Hepatocyte (in vitro differentiated cells): ENCODE results near the gene NUPR1. TPM values are rescaled to one million over a fixed set of nuclear protein-coding genes. Genes with fewer than 3 reads are reported as not detected.

Experiments
- DNase-seq: peaks from one replicate; pipeline ENCODE4 v3.0.0-alpha.2; 2016; ENCODE audit warnings: low spot score
- H2AFZ ChIP-seq: fragments of 200-600 bp; sonication (generic); 2 replicates; pipeline ENCODE4 v1.6.0; 2016; ENCODE audit warnings: antibody characterized with exemption, mild to moderate bottlenecking
- H3K27ac ChIP-seq: fragments of 200-600 bp; sonication (generic); 2 replicates; pipeline ENCODE4 v1.5.1; 2016; ENCODE audit warnings: mild to moderate bottlenecking
- H3K27me3 ChIP-seq: fragments of 200-600 bp; sonication (generic); 2 replicates; pipeline ENCODE4 v1.6.1; 2016
- H3K36me3 ChIP-seq: fragments of 200-600 bp; sonication (generic); replicated peaks from 2 replicates; pipeline ENCODE4 v1.5.1; 2016; ENCODE audit warnings: low read depth; ENCODE audit not compliant: insufficient read depth
- H3K4me1 ChIP-seq: fragments of 200-600 bp; sonication (generic); 2 replicates; pipeline ENCODE4 v1.5.1; 2016; ENCODE audit warnings: mild to moderate bottlenecking, moderate library complexity; ENCODE audit not compliant: insufficient read depth
- H3K4me2 ChIP-seq: fragments of 200-600 bp; sonication (generic); 2 replicates; pipeline ENCODE4 v1.6.0; 2016
- H3K4me3 ChIP-seq: fragments of 200-600 bp; sonication (generic); 2 replicates; pipeline ENCODE4 v1.5.1; 2016; ENCODE audit warnings: mild to moderate bottlenecking
- H3K79me2 ChIP-seq: fragments of 200-600 bp; sonication (generic); 2 replicates; pipeline ENCODE4 v1.6.0; 2017; ENCODE audit warnings: mild to moderate bottlenecking
- H3K9me2 ChIP-seq: fragments of 200-600 bp; sonication (generic); replicated peaks from 2 replicates; pipeline ENCODE4 v1.6.0; 2017; ENCODE audit warnings: mild to moderate bottlenecking; ENCODE audit not compliant: insufficient read depth
- H3K9me3 ChIP-seq: fragments of 200-600 bp; sonication (generic); 2 replicates; pipeline ENCODE4 v1.5.1; 2016; ENCODE audit warnings: low read depth, mild to moderate bottlenecking
- H4K20me1 ChIP-seq: fragments of 200-600 bp; sonication (generic); 2 replicates; pipeline ENCODE4 v1.6.0; 2016; ENCODE audit warnings: mild to moderate bottlenecking; ENCODE audit not compliant: insufficient read depth, poor library complexity, severe bottlenecking
- CTCF ChIP-seq: fragments of 200-600 bp; sonication (generic); IDR thresholded peaks from 2 replicates; pipeline ENCODE4 v1.5.1; 2016; ENCODE audit warnings: antibody characterized with exemption, mild to moderate bottlenecking; ENCODE audit not compliant: poor library complexity
- EZH2 ChIP-seq: fragments of 200-600 bp; sonication (generic); IDR thresholded peaks from 2 replicates; pipeline ENCODE4 v1.6.1; 2016; ENCODE audit warnings: antibody characterized with exemption, mild to moderate bottlenecking, borderline replicate concordance
- EZH2phosphoT487 ChIP-seq: fragments of 200-600 bp; sonication (generic); IDR thresholded peaks from one replicate; pipeline ENCODE4 v1.6.1; 2018; ENCODE audit warnings: antibody characterized with exemption, mild to moderate bottlenecking, low read depth, moderate library complexity; ENCODE audit not compliant: unreplicated experiment, severe bottlenecking
- WGBS: methylation state at CpG from one replicate; pipeline ENCODE4 v1.1.6; 2016; ENCODE audit warnings: low lambda C conversion rate; ENCODE audit errors: missing lambda C conversion rate; 5-methylcytosine and 5-hydroxymethylcytosine counted together
- polyA plus RNA-seq: library from polyadenylated mRNA; unstranded; fragments of >200 nt; fragmentation: Nextera tagmentation; extraction: Ambion mirVana; gene quantifications from 2 replicates; pipeline ENCODE4 v1.2.1, GENCODE V29; 2016
- total RNA-seq: library from RNA; depleted of rRNA; stranded (reverse); fragments of >200 nt; gene quantifications from 2 replicates; pipeline ENCODE4 v1.2.3, GENCODE V29; 2014

The NUPR1 gene
- total and polyA plus RNA-seq, 2 experiments from 2014 or later = 18.0 to 130 TPM

DNA sequence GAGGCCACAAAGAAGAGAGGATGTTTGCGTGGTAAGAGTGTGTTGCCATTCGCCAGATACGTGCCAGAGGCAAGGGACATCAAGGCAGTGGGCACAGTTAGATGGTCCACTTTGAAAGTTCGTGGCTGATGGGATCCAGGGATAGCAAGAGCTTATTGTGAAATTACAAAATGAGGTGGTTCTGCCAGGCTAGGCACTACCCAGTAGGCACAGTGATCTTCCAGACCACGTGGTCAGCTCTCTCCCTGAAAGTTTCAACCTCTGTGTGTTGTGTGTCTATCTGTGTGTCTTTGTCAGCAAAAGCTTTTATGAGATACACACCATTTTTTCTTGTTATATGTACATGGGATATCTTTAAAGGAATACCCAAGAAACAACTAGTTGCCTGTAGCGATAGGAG lies 24.4 kb upstream of the NUPR1 start:
- peaks cover 50% of the 10 kb centered on the region for H3K79me2 ChIP-seq
- no peak overlapping the region for H3K4me3 ChIP-seq
- peaks cover 12% of the 10 kb centered on the region for H3K4me1 ChIP-seq
- H3K27me3 ChIP-seq = no peaks in the 10 kb centered on the region
- no peaks in the 10 kb centered on the region for H3K9me3 ChIP-seq
- no peak for TF ChIP-seq EZH2phosphoT487
- no peak for TF ChIP-seq EZH2
- no peak overlapping the region for H3K4me2 ChIP-seq
- H4K20me1 ChIP-seq = no peaks in the 10 kb centered on the region
- no peaks in the 10 kb centered on the region for H3K36me3 ChIP-seq
- no peak for DNase-seq
- WGBS = 91% methylated on average over 6 of the region's 6 CpGs
- no peak overlapping the region for H2AFZ ChIP-seq
- no peak overlapping the region for H3K27ac ChIP-seq
- no peaks in the 10 kb centered on the region for H3K9me2 ChIP-seq

- no peak for DNase-seq
- peaks cover 12% of the 10 kb centered on the region for H3K4me1 ChIP-seq
- no peak overlapping the region for H3K4me3 ChIP-seq
- 96% methylated on average over 4 of the region's 4 CpGs for WGBS
- H4K20me1 ChIP-seq = no peaks in the 10 kb centered on the region
- no peak overlapping the region for H3K4me2 ChIP-seq
- TF ChIP-seq CTCF (no peak), EZH2phosphoT487 (no peak), EZH2 (no peak)
- no peaks in the 10 kb centered on the region for H3K27me3 ChIP-seq
- H3K9me3 ChIP-seq = no peaks in the 10 kb centered on the region
- H3K27ac ChIP-seq = peak overlapping the region; percentile 5
- no peaks in the 10 kb centered on the region for H3K36me3 ChIP-seq
- no peaks in the 10 kb centered on the region for H3K9me2 ChIP-seq
- peaks cover 47% of the 10 kb centered on the region for H3K79me2 ChIP-seq
- no peak overlapping the region for H2AFZ ChIP-seq
Measured at GRCh38 chr16:28562199-28562598, 23.4 kb upstream of the NUPR1 start.

GRCh38 chr16:28561557-28562187 lies 22.9 kb upstream of the NUPR1 start:
- Histone ChIP-seq H3K27ac (peak overlapping the region; percentile 5), H2AFZ (no peak overlapping the region), H3K9me3 (no peaks in the 10 kb centered on the region), H4K20me1 (no peaks in the 10 kb centered on the region), H3K4me2 (no peak overlapping the region), H3K27me3 (no peaks in the 10 kb centered on the region), H3K4me1 (peaks cover 12% of the 10 kb centered on the region), H3K79me2 (peaks cover 42% of the 10 kb centered on the region), H3K36me3 (no peaks in the 10 kb centered on the region), H3K4me3 (no peak overlapping the region), H3K9me2 (no peaks in the 10 kb centered on the region)
- DNase-seq = no peak
- 59% methylated on average over 7 of the region's 7 CpGs for WGBS
- no peak for TF ChIP-seq EZH2phosphoT487
- TF ChIP-seq EZH2 = no peak
- no peak for TF ChIP-seq CTCF

GRCh38 chr16:28558456-28558855 lies 19.7 kb upstream of the NUPR1 start:
- peaks cover 42% of the 10 kb centered on the region for H3K79me2 ChIP-seq
- no peak overlapping the region for H3K4me2 ChIP-seq
- no peak overlapping the region for H2AFZ ChIP-seq
- TF ChIP-seq EZH2phosphoT487 (no peak), EZH2 (no peak), CTCF (no peak)
- no peaks in the 10 kb centered on the region for H4K20me1 ChIP-seq
- H3K4me3 ChIP-seq = no peak overlapping the region
- no peak for DNase-seq
- no peak overlapping the region for H3K27ac ChIP-seq
- 69% methylated on average over 3 of the region's 3 CpGs for WGBS
- H3K9me3 ChIP-seq = no peaks in the 10 kb centered on the region
- no peaks in the 10 kb centered on the region for H3K9me2 ChIP-seq
- no peaks in the 10 kb centered on the region for H3K36me3 ChIP-seq
- peaks cover 12% of the 10 kb centered on the region for H3K4me1 ChIP-seq
- H3K27me3 ChIP-seq = no peaks in the 10 kb centered on the region
